GM18907 (cell line): Measurements from ENCODE around the gene CD2BP2.

Experiments
- ATAC-seq: cut with Tn5 transposase; IDR thresholded peaks from one replicate; pipeline ENCODE4 v1.9.1; 2021; ENCODE audit warnings: mild to moderate bottlenecking, moderate library complexity; ENCODE audit not compliant: unreplicated experiment

Gene CD2BP2

GRCh38 chr16:30379158-30379783 is 24.2 kb upstream of the CD2BP2 start:
- no peak for ATAC-seq

GRCh38 chr16:30378236-30379157 is 23.4 kb upstream of the CD2BP2 start:
- ATAC-seq, result peak; percentile 86

- peak; percentile 40 for ATAC-seq
Observed at GRCh38 chr16:30377812-30378235, 22.7 kb upstream of the CD2BP2 start.

DNA sequence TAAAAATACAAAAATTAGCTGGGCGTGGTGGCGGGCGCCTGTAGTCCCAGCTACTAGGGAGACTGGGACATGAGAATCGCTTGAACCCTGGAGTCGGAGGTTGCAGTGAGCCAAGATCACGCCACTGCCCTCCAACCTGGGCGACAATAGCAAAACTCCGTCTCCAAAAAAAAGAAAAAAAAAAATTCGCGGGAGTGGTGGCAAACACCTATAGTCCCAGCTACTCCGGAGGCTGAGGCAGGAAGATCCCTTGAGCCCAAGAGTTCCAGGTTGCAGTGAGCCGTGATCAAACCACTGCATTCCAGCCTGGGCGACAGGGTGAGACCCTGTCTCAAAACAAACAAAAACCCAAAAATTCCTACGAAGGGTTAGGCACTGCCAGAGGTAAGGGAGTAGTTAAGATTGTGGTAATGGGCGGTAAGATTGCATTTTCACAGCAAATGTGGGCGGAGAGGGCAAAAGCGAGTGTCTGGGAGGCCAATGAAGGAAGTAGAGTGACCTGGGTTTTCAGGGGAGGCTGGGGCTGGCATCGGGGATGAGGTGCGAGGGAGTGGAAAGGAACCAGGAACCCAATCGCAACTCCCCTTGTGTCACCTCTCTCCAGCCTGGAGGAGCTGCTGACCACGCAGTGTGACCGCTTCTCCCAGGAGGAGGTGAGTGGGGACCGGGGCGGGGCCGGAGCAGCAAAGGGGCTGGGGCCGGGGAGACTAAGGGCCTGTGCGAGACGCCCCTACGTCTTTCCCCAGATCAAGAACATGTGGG is 22.1 kb upstream of the CD2BP2 start:
- no peak for ATAC-seq

DNA sequence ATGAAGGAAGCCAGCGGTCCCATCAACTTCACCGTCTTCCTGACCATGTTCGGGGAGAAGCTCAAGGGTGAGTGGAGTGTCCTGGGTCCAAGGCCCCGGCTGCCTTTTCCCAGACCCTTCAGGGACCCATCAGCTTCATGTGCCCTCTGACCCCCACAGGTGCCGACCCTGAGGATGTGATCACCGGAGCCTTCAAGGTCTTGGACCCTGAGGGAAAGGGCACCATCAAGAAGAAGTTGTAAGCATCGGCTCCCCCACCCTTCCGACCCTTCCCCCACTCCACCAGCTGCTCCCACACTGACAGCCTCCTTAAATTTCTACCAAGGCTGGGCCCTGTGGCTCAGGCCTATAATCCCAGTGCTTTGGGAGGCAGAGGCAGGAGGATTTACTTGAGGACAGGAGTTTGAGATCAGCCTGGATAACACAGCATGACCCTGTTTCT is 21.4 kb upstream of the CD2BP2 start:
- no peak for ATAC-seq

GRCh38 chr16:30375864-30376263 is 20.8 kb upstream of the CD2BP2 start:
- ATAC-seq, result no peak

- ATAC-seq, result no peak
Observed at GRCh38 chr16:30374538-30374937, 19.4 kb upstream of the CD2BP2 start, which contains the start of gene MYL11. Gene MYL11 (plus strand): TSS chr16:30374802. CDS start chr16:30374858, 56 bp downstream.

DNA sequence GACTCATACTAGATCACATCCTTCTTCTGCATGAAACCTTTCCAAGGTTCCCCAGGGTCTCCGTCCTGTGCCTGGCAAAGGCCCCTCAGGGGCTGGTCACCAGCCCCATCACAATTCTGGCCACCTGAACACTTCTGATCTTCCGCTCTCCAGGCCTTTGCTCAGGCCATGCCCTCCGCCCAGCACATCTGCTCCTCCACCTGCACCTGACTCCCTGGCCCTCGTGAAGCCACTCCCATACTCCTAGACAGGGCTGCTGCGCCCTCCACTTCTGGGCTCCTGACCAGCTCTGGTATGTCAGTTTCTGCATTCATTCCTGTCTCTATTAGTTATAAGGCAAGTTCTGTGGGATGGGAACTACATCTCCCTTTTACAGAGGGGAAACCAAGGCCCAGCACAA is 17.6 kb upstream of the CD2BP2 start:
- no peak for ATAC-seq

DNA sequence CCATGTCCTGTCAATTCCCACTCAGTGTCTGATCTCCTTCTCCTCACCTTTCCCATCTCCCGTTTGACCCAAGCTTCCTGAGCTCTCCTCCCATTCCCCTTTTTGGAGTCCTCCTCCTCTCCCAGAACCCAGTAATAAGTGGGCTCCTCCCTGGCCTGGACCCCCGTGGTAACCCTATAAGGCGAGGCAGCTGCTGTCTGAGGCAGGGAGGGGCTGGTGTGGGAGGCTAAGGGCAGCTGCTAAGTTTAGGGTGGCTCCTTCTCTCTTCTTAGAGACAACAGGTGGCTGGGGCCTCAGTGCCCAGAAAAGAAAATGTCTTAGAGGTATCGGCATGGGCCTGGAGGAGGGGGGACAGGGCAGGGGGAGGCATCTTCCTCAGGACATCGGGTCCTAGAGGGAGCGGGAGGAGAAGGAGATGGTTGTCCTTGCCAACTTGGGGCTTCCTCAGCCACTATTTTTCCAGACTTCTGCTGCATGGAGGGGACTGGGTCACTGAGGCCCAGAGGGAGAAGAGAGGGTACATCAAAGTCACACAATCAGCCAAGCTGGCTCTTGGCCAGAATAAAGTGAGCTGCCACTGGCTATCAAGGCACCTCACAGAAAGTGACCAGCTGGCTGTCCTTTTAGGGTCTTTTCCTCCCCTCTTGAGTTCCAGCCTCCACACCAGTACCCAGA is 17.1 kb upstream of the CD2BP2 start:
- ATAC-seq, result no peak

GRCh38 chr16:30371248-30371816 is 16.2 kb upstream of the CD2BP2 start:
- ATAC-seq, result no peak

DNA sequence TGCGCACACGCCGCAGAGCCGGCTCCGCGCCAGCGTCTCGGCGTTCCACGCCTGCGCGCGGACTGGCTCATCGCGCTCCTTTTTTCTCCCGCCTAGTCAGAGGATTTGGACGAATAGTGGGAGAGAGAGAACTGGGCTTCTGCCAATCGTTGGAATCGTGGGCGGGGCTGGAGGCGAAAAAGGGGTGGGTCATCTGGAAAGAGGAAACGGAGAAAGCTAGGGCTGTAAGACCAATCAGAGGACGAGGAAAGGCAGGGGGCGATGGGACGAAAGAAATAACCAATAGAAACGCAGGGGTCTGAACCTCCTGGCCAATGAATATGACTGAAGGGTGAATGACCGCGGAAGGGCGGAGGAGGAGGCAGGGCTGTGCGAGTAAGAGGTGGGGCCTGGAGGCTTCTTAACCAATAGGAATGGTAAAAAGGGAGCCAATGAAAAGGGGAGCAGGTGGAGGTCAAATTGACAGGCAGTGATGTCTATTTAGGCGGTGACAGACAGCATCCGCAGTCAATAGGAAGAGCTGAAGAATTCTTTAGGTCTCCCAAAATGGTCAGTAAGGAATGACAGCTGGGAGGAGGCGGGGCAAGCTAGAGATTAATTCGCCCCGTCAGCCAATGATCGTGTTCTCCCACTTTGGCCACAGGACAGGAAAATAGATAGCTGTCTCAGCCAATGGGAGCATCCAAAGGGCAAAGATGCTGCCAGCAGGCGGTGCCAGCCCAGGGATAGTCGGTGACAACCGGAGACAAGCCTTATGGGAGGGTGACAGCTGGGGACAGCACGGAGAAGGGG is 15.5 kb upstream of the CD2BP2 start, which contains the start of gene TBC1D10B:
Gene TBC1D10B, minus strand, starts transcription at position 39 of the 792 bp plus-strand sequence. CDS start 311 bp downstream, outside the sequence.
- peak; percentile 80 for ATAC-seq

DNA sequence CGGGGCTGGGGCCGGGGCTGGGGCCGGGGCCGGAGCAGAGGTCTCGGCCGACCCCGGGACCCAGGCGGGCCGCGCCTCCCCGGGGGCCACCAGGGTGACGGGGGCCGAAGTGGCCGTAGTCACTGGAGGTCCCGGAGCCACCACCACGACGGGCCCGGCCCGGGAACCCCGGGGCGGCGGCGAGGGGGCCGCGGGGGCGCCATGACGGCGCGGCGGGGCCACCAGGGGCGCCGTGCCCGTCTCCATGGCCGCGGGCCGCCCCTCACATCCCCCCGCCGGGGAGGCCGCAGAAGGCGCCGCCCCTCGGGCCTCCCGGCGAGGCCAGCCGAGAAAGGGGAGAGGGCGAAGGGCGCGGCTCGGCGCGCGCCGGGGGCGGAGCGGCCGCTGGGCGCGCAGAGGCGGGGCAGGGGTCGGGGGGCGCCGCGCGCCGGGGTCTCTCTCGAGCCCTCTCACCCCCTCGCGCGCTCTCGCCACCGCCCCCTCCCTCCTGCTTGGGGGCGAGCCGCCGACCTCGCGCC is 14.9 kb upstream of the CD2BP2 start:
- ATAC-seq, result peak; percentile 0

GRCh38 chr16:30369091-30369937 is 14.2 kb upstream of the CD2BP2 start:
- no peak for ATAC-seq

DNA sequence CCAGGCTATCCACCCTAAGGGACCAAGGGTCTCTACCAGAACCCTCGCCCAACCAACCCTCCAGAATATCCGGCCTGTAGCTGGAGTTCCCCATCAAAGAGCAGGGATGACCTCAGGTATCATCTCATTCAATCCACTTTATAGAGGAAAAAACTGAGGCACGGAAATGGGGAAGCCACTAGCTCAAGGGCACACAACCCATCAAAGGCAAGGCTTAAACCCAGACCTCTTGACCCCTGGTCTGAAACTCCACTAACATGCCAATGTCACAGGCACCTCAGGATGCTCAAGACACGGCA is 13.6 kb upstream of the CD2BP2 start:
- ATAC-seq, result no peak

- no peak for ATAC-seq
Observed at GRCh38 chr16:30368122-30368791, 13.1 kb upstream of the CD2BP2 start.

DNA sequence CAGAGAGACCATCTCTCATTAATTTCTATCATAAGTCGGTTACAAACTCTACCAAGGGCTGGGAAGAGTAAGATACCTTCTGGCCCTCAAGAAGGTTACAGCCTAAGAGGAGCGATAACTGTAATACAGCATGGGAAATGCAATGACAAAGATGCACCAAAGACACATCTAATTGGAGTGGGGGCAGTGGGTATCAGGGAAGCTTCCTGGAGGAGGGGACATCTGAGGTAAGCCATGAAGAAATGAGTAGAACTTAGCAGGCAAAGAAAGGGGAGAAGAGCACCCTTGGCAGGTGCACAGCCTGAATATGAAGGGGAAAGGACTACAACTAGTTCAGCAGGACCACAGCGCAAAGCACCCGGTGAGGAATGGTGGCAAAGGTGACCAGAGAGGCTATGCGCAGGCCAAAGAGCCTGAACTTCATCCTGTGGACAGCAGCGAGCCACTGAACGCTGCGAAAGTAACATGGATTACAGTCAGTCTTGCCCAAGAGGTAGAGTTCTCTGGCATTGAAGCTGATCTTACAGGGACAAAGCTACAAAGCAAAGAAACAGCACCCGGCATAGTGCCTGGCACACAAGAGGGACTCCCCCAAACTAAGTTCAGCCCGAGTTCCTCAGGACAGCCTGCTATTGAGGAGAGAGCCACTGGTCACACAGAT is 12.4 kb upstream of the CD2BP2 start:
- ATAC-seq, result no peak

GRCh38 chr16:30366511-30366910 is 11.4 kb upstream of the CD2BP2 start:
- no peak for ATAC-seq
